Femur (tissue), 1 donor: ENCODE results near the gene GPR15LG.

Experiments used
- DNase-seq: peaks from one replicate; pipeline ENCODE4 v3.0.0-alpha.2; 2017

GPR15LG gene

DNA sequence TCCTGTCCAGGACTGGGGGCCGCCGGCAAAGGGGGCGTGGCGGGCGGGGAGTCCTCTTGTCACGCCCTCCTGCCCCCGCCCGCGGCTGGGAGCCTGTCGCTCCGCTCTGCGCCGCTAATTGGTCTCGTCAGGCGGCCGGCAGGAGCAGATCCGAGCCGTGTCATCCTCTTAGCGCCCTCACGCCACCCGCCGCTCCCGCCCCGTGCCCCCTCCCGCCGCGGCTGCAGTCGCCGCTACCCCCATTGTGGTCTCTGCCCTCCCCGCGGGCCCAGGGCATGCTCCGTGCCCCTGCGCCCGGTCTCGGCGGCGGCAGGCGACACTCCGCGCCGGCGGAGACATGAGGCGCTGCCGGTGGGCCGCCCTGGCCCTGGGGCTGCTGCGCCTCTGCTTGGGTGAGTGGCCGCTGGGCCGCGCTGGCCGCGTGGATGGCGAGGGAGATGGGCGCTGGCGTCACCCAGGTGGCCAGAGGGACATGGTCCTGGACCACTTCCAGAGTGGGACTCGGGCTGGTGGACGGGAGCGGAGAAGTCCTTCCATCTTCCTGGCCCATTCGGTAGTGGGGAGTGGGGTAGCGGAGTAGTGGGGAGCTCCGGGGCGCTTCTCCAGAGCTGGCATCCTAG is 20.9 kb downstream of the GPR15LG start, which contains the start of gene CDHR1:
TSS of gene CDHR1 (plus strand) at position 114 of the 620 bp plus-strand sequence. CDS start at position 338, 224 bp downstream.
- no peak for DNase-seq

- no peak for DNase-seq
These were observed 21.6 kb downstream of the GPR15LG start for GRCh38 chr10:84195044-84195830.

GRCh38 chr10:84196083-84196482 is 22.5 kb downstream of the GPR15LG start:
- no peak for DNase-seq

DNA sequence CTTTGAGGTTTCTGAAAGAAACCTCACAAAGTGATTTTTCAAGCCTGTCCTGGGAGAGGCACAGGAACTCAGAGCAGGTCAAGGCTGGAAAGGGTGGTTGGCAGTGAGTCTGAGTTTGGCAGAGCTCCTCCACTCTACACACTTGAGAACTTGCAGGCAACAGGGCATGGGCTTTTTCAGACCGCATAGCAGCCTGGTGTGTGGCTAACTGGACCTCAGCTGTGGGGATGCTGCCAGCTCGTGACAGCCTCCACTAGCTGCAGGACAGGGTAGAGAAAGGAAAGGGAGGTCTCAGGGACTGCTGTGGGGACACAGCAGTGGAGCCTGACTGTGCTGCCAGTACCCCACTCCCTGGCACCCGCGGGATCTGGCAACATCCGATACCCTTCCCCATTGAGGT is 23.3 kb downstream of the GPR15LG start:
- no peak for DNase-seq

DNA sequence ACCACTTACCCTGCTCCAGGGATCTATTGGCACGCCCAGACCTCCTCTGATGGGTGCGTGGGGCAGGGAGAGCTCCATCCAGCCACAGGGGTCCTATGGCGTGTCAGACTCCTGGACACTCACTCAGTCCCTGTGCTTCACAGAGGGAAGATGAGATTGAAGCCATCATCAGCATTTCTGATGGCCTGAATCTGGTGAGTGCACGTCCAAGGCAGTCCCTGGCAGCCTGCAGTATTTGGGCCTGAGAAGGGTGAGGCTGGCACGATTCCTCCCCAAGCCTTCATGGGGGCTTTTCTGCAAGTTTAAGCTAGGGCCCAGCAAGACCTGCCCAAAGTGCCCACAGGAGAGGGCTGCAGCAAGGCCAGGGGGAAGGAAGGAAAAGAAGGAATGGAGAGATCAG is 24.0 kb downstream of the GPR15LG start:
- no peak for DNase-seq

GRCh38 chr10:84198206-84198915 is 24.8 kb downstream of the GPR15LG start:
- DNase-seq, result no peak

DNA sequence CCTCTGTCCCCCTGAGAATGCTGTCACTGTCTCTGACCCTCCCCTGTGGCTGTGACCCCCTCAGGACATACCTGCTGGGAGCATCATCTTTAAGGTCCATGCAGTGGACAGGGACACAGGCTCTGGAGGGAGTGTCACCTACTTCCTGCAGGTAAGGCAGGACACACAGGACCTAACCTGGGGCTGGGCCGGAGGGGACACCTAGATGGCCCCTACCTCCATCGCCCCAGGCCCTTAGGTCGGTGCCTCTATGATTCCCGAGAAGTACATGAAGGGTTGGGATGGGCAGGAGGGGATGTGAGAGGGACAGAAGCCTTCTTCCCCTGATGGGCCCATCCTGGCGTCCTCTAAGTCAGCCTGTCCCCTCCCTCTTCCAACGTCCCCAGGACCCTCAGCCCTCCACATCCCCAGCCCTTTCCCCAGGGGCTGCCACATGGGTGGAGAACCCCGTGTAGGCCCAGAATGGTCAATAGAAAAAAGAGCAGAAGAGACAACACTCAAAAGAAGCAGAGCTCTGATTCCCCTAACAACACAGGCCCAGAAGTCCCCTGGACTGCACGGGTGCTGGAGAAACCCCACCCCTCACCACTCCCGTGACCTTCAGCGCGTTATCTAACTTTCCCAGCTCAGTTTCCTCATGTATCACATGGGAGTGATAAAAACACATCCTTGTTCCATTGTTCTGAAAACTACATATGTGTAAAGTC is 27.1 kb downstream of the GPR15LG start:
- no peak for DNase-seq

GRCh38 chr10:84201244-84201606 is 27.6 kb downstream of the GPR15LG start:
- DNase-seq, result no peak

DNA sequence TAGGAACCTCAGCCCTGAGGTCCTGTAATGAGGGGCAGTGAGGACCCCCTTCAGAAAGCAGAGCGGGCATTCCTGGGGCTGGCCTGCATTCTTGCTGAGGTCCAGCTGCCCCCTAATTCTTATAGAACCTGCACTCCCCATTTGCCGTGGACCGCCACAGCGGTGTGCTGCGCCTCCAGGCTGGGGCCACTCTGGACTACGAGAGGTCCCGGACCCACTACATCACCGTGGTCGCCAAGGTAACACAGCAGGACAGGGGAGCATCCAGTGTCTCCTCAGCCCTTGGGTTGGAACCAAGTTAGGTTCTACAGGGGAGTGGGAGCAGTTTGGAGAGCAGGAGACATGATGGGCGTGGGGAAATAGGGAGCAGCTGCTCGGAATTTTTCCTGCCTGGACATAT is 28.1 kb downstream of the GPR15LG start:
- no peak for DNase-seq

DNA sequence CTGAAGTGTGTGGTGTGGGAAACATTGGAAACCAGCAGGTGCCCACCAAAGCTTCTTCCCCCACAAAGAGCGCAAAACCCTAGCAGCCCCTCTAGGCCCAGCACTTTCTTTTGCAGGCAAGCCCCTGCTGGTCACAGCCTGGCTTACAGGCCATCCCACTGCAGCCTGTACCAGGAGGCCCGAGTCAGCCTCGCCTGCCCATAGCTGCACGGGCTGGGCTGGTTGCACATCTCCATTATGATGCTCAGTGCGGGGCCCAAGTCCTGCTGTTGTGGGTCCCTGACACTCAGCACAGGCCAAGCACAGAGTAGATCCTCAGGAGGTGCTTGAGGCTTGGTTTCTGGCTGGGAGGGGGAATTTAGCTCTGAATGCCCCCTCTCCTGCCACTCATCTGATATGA is 28.7 kb downstream of the GPR15LG start:
- no peak for DNase-seq

DNA sequence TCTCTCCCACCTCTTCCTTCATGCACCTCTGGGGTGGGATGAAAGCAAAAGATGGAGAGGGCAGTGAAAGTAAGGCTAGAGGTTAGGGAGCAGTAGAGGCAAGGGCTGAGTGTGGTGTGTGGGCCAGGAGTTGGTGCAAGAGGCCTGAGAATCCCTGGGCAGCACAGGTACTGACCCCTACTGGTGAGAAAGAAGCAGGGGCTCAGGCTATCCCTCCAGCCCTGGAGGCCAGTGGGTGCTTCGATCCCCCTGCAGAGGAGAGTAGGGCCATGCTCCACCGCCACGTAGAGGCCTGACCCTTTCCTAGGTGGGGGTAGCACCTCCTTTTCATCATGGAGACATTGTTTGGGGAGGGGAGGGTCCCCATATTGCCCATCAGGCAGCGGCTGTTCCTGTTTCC is 30.5 kb downstream of the GPR15LG start:
- DNase-seq, result no peak

DNA sequence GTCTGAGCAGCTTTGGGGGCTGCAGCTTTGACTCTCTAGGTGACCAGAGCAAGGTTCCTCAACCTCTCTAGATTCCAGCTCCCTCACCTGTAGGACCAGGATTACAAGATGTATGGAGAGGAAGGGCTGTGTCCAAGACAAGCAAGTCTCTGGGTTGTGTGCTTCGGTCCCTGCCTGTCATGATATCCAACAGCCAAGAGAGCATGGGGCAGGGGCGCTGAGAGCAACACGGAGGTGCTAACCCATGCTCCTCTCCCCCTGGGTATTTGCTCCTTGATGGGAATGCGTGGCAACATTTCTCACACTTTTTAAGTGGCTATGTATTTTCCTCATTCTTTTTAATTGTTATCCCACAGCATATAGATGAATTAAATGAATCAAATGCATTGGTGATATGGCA is 31.0 kb downstream of the GPR15LG start:
- no peak for DNase-seq

DNA sequence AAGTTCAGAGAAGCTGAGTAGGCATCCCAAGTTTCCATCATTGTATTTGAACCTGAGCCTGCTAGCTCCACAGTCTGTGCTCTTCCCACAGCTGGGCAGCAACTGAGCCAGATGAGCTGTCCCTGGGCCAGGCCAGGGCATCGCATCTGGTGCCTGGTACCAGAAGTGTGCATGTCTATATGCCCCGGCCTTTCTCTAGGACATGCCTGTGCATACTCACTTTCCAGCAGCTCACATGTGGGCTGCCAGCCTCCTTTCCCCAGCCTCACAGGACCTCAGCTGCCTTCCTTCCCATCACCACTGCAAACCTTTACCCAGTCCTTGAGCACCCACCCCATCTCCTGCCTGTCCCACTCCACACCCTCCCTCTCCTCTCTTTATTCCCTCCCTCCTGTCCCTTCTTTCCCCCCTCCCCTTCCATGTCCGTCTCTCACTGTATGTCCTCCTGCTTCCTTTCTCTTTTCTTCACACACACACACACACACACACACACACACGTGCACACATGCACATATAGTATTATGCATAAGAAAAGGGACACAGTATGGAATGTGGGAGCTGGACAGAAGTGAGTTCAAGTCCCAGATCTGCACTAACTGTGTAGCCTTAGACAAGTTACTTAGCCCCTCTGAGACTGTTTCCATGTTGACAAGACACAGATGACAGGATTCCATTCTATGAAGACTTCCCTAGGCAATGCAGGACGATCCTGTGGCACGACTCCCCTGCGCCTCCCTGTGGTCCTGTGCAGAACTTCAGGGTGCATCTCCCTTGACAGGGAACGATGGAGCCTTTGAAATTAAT is 31.6 kb downstream of the GPR15LG start:
- no peak for DNase-seq

DNA sequence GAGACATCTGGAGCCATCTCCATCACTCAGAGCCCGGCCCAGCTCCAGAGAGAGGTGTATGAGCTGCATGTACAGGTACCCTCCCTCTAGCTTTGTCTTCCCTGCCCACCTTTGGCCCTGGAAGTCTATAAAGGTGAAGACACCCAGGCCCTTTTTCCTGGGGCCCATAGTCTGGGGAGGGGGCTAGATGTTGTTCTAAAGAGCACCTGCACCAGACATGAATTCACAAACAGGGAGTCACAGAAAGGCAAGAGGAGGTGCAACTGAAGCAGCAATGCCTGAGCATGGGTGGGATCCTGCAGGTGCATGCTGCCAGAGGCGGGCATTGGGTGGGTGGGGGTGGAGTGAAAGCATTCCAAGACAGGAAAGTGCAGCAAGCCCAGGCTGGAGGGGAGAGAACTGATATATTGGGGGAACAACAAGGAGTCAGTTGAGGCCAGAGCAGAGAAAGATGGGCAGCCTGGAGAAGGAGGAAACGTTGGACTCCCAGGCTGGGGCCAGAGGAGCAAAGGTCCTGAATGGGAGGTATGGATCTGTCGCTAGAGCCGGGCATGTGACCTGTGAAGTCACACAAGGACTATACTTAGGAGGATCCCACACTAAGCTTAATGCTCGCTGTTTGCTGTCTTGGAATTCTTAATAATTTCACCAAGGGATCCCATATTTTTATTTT is 32.4 kb downstream of the GPR15LG start:
- no peak for DNase-seq

- DNase-seq, result no peak
These were observed 34.4 kb downstream of the GPR15LG start for GRCh38 chr10:84208023-84208422.

DNA sequence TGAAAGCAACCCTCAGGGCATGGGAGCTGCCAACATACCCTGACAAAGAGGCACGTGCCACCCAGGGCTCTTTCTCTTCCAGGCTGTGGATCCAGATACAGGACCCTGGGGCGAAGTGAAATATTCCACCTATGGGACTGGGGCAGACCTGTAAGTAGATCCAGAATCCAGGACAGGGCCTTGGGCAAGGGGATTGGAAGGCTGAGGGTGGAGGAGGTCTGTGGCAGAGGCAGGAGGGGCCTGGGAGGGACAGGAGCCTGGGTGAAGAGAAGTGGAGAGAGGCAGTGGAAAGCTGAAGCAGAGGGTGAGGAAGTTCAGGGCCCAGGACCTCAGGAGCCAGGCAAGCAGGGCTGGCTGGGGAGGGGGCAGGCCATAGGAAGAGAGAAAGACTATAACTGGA is 38.0 kb downstream of the GPR15LG start:
- no peak for DNase-seq

DNA sequence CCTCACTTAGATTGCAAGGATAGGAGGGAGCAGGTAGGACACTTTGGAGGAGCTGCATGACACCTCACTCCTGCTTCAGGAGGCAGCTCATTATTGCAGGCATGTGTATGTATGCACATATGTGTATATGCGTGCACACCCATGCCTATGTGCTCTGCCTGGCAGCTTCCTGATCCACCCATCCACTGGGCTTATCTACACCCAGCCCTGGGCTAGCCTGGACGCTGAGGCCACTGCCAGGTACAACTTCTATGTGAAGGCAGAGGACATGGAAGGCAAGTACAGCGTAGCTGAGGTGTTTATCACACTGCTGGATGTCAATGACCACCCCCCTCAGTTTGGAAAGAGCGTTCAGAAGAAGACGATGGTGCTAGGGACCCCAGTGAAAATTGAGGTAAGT is 38.4 kb downstream of the GPR15LG start:
- no peak for DNase-seq

DNA sequence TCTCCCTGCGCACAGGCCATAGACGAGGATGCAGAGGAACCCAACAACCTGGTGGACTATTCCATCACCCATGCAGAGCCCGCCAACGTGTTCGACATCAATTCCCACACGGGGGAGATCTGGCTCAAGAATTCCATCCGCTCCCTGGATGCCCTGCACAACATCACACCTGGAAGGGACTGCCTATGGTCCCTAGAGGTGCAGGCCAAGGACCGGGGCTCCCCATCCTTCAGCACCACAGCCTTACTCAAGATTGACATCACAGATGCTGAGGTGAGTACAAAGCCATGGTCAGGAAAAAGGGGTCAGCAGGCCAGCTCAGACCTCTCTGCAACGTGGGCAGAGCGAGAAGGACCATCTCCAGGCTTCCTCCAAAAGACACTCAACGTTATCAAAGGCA is 39.5 kb downstream of the GPR15LG start:
- DNase-seq, result no peak

DNA sequence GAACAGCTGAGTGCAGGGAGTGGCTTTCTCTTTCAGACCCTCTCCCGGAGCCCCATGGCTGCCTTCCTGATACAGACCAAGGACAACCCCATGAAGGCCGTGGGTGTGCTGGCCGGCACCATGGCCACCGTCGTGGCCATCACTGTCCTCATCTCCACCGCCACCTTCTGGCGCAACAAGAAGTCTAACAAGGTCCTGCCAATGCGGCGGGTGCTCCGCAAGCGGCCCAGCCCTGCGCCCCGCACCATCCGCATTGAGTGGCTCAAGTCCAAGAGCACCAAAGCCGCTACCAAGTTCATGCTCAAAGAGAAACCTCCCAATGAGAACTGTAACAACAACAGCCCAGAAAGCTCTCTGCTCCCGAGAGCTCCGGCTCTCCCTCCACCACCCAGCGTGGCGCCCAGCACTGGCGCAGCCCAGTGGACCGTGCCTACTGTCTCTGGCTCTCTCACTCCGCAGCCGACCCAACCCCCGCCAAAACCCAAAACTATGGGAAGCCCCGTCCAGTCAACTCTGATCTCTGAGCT is 40.5 kb downstream of the GPR15LG start:
- no peak for DNase-seq

- no peak for DNase-seq
These were observed 41.1 kb downstream of the GPR15LG start for GRCh38 chr10:84214612-84215235.

- no peak for DNase-seq
These were observed 43.2 kb downstream of the GPR15LG start for GRCh38 chr10:84216834-84217233.
